GM12878 (cell line): ENCODE measurements around the gene ABCB9. TPM values are rescaled to one million over a fixed set of nuclear protein-coding genes. Genes with fewer than 3 reads are reported as not detected.

Source experiments
- CBX3 ChIP-seq: fragments of 200-600 bp; sonication (generic); IDR thresholded peaks from 2 replicates; pipeline ENCODE4 v1.6.1; 2016; ENCODE audit warnings: low read depth, borderline replicate concordance
- HCFC1 ChIP-seq: fragments of 150-350 bp; IDR thresholded peaks from 2 replicates; pipeline ENCODE4 v1.6.1; 2014; ENCODE audit warnings: low read length
- IKZF1 ChIP-seq: fragments of 450-650 bp; conservative IDR thresholded peaks from 2 replicates; pipeline ENCODE4 v1.6.1; 2017; ENCODE audit warnings: antibody characterized with exemption, mild to moderate bottlenecking
- JUND ChIP-seq: IDR thresholded peaks from 2 replicates; pipeline ENCODE4 v1.6.1; 2012; ENCODE audit warnings: low read depth, mild to moderate bottlenecking, low read length, improper control_type of control experiment, moderate library complexity
- KAT2A ChIP-seq: conservative IDR thresholded peaks from 2 replicates; pipeline ENCODE4 v1.6.1; 2011; ENCODE audit warnings: low read depth, low read length; ENCODE audit not compliant: control insufficient read depth
- MYC ChIP-seq: IDR thresholded peaks from 2 replicates; pipeline ENCODE4 v1.6.1; 2011; ENCODE audit warnings: mild to moderate bottlenecking, low read length, moderate library complexity, inconsistent platforms; ENCODE audit not compliant: insufficient read depth, insufficient replicate concordance, insufficient read length, severe bottlenecking
- NFIC ChIP-seq: IDR thresholded peaks from 2 replicates; pipeline ENCODE4 v1.6.1; 2012; ENCODE audit warnings: low read depth, mild to moderate bottlenecking, inconsistent platforms, low read length, moderate library complexity
- RBBP5 ChIP-seq: fragments of 200-600 bp; sonication (generic); conservative IDR thresholded peaks from 2 replicates; pipeline ENCODE4 v1.6.1; 2016
- SIN3A ChIP-seq: IDR thresholded peaks from 2 replicates; pipeline ENCODE4 v1.6.1; 2012; ENCODE audit warnings: low read depth, low read length, improper control_type of control experiment
- SMARCA5 ChIP-seq: fragments of 450-650 bp; IDR thresholded peaks from 2 replicates; pipeline ENCODE4 v1.6.1; 2017; ENCODE audit warnings: mild to moderate bottlenecking
- ZBED1 ChIP-seq: IDR thresholded peaks from 2 replicates; pipeline ENCODE4 v1.6.1; 2016; ENCODE audit warnings: borderline replicate concordance
- ZNF217 ChIP-seq: fragments of 450-650 bp; IDR thresholded peaks from 2 replicates; pipeline ENCODE4 v1.6.1; 2017; ENCODE audit warnings: antibody characterized with exemption, mild to moderate bottlenecking
- ZNF384 ChIP-seq: IDR thresholded peaks from 2 replicates; pipeline ENCODE4 v1.6.1; 2012; ENCODE audit warnings: low read depth, mild to moderate bottlenecking, low read length, improper control_type of control experiment, borderline replicate concordance
- ZZZ3 ChIP-seq: IDR thresholded peaks from 2 replicates; pipeline ENCODE4 v1.6.1; 2011; ENCODE audit warnings: low read depth; ENCODE audit not compliant: control insufficient read depth, insufficient read length
- polyA plus RNA-seq, 11 experiments: library from polyadenylated mRNA; depleted of rRNA in 4 of 11; unstranded in 6 of 11; stranded (reverse) in 5 of 11; fragments of >200 nt; fragmentation: Nextera tagmentation in 4 of 11; fragmentation: Illumina TruSeq in 1 of 11; extraction: Ambion mirVana in 4 of 11; extraction: Trizol in 1 of 11; gene quantifications; 1 replicate in 1 of 11; 2 replicates in 10 of 11; pipeline versions ENCODE4 v1.2.1 to v1.2.3, GENCODE V29; 2011 to 2016; ENCODE audit warnings: inconsistent platforms in 2 of 11, missing spikeins in 2 of 11, low read depth in 1 of 11
- total RNA-seq, 4 experiments: library from RNA; depleted of rRNA in 3 of 4; stranded (reverse); fragments of >200 nt in 3 of 4; fragmentation: Illumina TruSeq in 1 of 4; extraction: Trizol in 1 of 4; gene quantifications; 2 replicates each; pipeline versions ENCODE4 v1.2.1 to v1.2.3, GENCODE V29; 2013 to 2021
- TF ChIP-seq, protein P1 (sequence below): IDR thresholded peaks from 2 replicates; pipeline ENCODE4 v1.6.1; 2012; ENCODE audit warnings: low read length, inconsistent platforms
- TF ChIP-seq, protein P2 (sequence below): IDR thresholded peaks from 2 replicates; pipeline ENCODE4 v1.6.1; 2012; ENCODE audit warnings: low read depth, low read length, improper control_type of control experiment
- TF ChIP-seq, protein P3 (sequence below): IDR thresholded peaks from 2 replicates; pipeline ENCODE4 v1.6.1; 2011; ENCODE audit warnings: borderline replicate concordance, low read depth, mild to moderate bottlenecking, moderate library complexity, mixed read lengths, low read length; ENCODE audit not compliant: insufficient read depth; ENCODE audit errors: extremely low read length
- TF ChIP-seq, protein P4 (sequence below): fragments of 450-650 bp; conservative IDR thresholded peaks from 2 replicates; pipeline ENCODE4 v1.6.1; 2017; ENCODE audit warnings: mild to moderate bottlenecking, moderate library complexity
- TF ChIP-seq, protein P5 (sequence below): fragments of 450-650 bp; formaldehyde crosslinking; IDR thresholded peaks from 2 replicates; pipeline ENCODE4 v1.5.0; 2022; ENCODE audit warnings: mild to moderate bottlenecking, missing genetic modification characterization
- TF ChIP-seq, protein P6 (sequence below): IDR thresholded peaks from 2 replicates; pipeline ENCODE4 v1.6.1; 2011; ENCODE audit warnings: low read depth, mild to moderate bottlenecking, low read length, moderate library complexity, borderline replicate concordance; ENCODE audit errors: extremely low read depth

Gene ABCB9
- total and polyA plus RNA-seq, 10 of the 15 experiments (the other 5 are each of a cell fraction or from before 2014, with no cell fraction given), result 0.37 to 4.9 (median 3.1) TPM

DNA sequence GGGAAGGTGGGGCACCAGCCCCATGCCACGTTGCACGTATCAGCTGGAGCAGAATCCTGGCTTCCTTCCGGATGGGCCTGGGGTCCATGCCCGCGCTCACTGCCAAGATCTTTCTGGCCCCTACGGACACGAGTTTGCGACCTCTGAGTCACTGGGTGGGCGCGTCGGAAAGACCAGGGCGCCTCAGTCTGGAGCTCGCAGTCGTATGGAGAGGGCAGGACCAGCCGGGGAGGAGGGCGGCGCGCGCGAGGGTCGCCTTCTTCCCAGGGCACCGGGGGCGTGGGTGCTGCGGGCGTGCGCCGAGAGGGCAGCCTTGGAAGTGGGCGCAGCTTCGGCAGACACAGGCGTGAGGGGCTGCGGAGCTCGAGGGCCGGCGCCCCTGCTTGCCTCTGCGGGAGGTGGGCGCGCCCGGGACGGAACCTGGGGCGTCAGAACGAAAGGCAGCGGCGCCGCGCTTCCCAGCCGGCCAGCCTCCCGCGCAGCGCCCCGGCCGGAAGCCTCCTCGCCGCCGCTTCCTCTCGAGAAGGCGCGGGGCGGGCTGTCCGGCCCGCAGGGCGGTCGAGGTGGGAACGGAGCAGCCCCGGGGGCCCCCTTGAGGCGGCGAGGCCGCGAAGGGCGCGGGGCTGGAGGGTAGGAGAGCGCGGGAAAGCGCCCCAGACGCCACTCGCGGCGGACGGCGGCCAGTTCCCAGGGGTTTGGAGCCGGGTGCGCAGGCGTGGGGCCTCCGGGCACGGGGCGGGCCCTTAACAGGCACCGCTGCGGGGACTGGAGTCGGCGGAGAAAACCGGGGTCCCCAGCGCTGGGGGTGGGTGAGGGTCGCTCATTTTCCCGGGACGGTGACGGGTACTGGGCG, 14.1 kb upstream of the ABCB9 start, which contains the start of gene ARL6IP4 (continued):
- TF ChIP-seq, protein P1, sequence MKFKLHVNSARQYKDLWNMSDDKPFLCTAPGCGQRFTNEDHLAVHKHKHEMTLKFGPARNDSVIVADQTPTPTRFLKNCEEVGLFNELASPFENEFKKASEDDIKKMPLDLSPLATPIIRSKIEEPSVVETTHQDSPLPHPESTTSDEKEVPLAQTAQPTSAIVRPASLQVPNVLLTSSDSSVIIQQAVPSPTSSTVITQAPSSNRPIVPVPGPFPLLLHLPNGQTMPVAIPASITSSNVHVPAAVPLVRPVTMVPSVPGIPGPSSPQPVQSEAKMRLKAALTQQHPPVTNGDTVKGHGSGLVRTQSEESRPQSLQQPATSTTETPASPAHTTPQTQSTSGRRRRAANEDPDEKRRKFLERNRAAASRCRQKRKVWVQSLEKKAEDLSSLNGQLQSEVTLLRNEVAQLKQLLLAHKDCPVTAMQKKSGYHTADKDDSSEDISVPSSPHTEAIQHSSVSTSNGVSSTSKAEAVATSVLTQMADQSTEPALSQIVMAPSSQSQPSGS, result no peak
- TF ChIP-seq, protein P2, sequence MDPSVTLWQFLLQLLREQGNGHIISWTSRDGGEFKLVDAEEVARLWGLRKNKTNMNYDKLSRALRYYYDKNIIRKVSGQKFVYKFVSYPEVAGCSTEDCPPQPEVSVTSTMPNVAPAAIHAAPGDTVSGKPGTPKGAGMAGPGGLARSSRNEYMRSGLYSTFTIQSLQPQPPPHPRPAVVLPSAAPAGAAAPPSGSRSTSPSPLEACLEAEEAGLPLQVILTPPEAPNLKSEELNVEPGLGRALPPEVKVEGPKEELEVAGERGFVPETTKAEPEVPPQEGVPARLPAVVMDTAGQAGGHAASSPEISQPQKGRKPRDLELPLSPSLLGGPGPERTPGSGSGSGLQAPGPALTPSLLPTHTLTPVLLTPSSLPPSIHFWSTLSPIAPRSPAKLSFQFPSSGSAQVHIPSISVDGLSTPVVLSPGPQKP, result peak; percentile 61; the same call in 1 of the 2 replicates
- TF ChIP-seq, protein P3, sequence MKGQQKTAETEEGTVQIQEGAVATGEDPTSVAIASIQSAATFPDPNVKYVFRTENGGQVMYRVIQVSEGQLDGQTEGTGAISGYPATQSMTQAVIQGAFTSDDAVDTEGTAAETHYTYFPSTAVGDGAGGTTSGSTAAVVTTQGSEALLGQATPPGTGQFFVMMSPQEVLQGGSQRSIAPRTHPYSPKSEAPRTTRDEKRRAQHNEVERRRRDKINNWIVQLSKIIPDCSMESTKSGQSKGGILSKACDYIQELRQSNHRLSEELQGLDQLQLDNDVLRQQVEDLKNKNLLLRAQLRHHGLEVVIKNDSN, result no peak
- TF ChIP-seq MYC (no peak), ZNF217 (no peak), IKZF1 (peak; percentile 90), NFIC (no peak), ZNF384 (no peak), JUND (no peak), HCFC1 (peak; percentile 78), ZZZ3 (no peak), CBX3 (no peak), ZBED1 (no peak), KAT2A (no peak), SIN3A (no peak; the same call in 1 of the 2 replicates), RBBP5 (no peak), SMARCA5 (peak; percentile 89)
- TF ChIP-seq, protein P4, sequence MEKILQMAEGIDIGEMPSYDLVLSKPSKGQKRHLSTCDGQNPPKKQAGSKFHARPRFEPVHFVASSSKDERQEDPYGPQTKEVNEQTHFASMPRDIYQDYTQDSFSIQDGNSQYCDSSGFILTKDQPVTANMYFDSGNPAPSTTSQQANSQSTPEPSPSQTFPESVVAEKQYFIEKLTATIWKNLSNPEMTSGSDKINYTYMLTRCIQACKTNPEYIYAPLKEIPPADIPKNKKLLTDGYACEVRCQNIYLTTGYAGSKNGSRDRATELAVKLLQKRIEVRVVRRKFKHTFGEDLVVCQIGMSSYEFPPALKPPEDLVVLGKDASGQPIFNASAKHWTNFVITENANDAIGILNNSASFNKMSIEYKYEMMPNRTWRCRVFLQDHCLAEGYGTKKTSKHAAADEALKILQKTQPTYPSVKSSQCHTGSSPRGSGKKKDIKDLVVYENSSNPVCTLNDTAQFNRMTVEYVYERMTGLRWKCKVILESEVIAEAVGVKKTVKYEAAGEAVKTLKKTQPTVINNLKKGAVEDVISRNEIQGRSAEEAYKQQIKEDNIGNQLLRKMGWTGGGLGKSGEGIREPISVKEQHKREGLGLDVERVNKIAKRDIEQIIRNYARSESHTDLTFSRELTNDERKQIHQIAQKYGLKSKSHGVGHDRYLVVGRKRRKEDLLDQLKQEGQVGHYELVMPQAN, result peak; percentile 80
- TF ChIP-seq, protein P5, sequence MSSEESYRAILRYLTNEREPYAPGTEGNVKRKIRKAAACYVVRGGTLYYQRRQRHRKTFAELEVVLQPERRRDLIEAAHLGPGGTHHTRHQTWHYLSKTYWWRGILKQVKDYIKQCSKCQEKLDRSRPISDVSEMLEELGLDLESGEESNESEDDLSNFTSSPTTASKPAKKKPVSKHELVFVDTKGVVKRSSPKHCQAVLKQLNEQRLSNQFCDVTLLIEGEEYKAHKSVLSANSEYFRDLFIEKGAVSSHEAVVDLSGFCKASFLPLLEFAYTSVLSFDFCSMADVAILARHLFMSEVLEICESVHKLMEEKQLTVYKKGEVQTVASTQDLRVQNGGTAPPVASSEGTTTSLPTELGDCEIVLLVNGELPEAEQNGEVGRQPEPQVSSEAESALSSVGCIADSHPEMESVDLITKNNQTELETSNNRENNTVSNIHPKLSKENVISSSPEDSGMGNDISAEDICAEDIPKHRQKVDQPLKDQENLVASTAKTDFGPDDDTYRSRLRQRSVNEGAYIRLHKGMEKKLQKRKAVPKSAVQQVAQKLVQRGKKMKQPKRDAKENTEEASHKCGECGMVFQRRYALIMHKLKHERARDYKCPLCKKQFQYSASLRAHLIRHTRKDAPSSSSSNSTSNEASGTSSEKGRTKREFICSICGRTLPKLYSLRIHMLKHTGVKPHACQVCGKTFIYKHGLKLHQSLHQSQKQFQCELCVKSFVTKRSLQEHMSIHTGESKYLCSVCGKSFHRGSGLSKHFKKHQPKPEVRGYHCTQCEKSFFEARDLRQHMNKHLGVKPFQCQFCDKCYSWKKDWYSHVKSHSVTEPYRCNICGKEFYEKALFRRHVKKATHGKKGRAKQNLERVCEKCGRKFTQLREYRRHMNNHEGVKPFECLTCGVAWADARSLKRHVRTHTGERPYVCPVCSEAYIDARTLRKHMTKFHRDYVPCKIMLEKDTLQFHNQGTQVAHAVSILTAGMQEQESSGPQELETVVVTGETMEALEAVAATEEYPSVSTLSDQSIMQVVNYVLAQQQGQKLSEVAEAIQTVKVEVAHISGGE, result peak; percentile 91
- TF ChIP-seq, protein P6, sequence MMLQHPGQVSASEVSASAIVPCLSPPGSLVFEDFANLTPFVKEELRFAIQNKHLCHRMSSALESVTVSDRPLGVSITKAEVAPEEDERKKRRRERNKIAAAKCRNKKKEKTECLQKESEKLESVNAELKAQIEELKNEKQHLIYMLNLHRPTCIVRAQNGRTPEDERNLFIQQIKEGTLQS, result no peak
